ENCODE data around the gene HM13. TPM values are rescaled to one million over a fixed set of nuclear protein-coding genes. Genes with fewer than 3 reads are reported as not detected.
"Not testable (repeated sequence)": the region's sequence is repeated elsewhere in the genome, so short reads cannot be mapped to it uniquely, and the experiment has no call there.

HM13 gene
- polyA plus RNA-seq, 1 donor (not counting 4 experiments of a cell fraction or from before 2014, with no cell fraction given), result 127 TPM

DNA sequence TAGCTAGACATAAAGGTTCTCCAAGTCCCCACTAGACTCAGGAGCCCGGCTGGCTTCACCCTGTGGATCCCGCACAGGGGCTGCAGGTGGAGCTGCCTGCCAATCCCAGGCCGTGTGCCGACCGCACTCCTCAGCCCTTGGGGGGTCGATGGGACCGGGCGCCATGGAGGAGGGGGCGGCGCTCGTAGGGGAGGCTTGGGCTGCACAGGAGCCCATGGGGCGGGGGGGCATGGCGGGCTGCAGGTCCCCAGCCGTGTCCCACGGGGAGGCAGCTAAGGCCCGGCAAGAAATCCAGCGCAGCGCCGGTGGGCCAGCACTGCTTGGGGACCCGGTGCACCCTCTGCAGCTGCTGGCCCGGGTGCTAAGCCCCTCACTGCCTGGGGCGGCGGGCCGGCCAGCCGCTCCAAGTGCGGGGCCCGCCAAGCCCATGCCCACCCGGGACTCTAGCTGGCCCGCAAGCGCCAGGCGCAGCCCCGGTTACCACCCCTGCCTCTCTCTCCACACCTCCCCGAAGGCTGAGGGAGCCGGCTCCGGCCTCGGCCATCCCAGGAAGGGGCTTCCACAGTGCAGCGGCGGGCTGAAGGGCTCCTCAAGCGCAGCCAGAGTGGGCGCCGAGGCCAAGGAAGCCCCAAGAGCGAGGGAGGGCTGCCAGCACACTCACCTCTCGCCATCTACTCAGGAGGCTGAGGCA is 64.4 kb downstream of the HM13 start:
- Histone ChIP-seq H3K79me2 (ENCODE audit: control insufficient read depth, insufficient read depth, low read length) (no peaks in the 10 kb centered on the region), H3K27ac (ENCODE audit: control insufficient read depth, insufficient read depth, low read length) (no peak overlapping the region), H3K4me3 (ENCODE audit: control insufficient read depth in 2 of 3, extremely low read depth in 1 of 3, insufficient read depth in 2 of 3, low read depth in 1 of 3, low read length in 3 of 3) (no peak overlapping the region), H3K9me1 (ENCODE audit: control insufficient read depth, extremely low read depth, insufficient read depth, low read length) (no peaks in the 10 kb centered on the region), H3K9me3 (ENCODE audit: control insufficient read depth, low read depth, low read length) (no peaks in the 10 kb centered on the region), H2AFZ (ENCODE audit: control insufficient read depth, low read length) (no peak overlapping the region), H3K36me3 (ENCODE audit: control insufficient read depth in 2 of 2, extremely low read depth in 1 of 2, insufficient read depth in 2 of 2, low read length in 2 of 2) (no peaks in the 10 kb centered on the region), H3K4me2 (ENCODE audit: control insufficient read depth, extremely low read depth, insufficient read depth, low read depth, low read length) (no peak overlapping the region), H3K4me1 (ENCODE audit: control insufficient read depth, extremely low read depth, insufficient read depth, low read length) (peaks cover 3% of the 10 kb centered on the region), H3K27me3 (ENCODE audit: control insufficient read depth, extremely low read depth, insufficient read depth, low read length) (no peaks in the 10 kb centered on the region), H4K20me1 (ENCODE audit: control insufficient read depth, extremely low read depth, insufficient read depth, low read length) (no peaks in the 10 kb centered on the region), H3K9ac (ENCODE audit: control insufficient read depth, extremely low read depth, insufficient read depth, low read length) (no peak overlapping the region)
- dilution Hi-C loops (cut with MboI; ENCODE audit: extremely low pct_ligation_motif_present, low sequenced_read_pairs), result no loop called here
- no peak for FAIRE-seq
- no peak for DNase-seq (ENCODE audit: low read depth, low spot score)
- TF ChIP-seq, protein P1, sequence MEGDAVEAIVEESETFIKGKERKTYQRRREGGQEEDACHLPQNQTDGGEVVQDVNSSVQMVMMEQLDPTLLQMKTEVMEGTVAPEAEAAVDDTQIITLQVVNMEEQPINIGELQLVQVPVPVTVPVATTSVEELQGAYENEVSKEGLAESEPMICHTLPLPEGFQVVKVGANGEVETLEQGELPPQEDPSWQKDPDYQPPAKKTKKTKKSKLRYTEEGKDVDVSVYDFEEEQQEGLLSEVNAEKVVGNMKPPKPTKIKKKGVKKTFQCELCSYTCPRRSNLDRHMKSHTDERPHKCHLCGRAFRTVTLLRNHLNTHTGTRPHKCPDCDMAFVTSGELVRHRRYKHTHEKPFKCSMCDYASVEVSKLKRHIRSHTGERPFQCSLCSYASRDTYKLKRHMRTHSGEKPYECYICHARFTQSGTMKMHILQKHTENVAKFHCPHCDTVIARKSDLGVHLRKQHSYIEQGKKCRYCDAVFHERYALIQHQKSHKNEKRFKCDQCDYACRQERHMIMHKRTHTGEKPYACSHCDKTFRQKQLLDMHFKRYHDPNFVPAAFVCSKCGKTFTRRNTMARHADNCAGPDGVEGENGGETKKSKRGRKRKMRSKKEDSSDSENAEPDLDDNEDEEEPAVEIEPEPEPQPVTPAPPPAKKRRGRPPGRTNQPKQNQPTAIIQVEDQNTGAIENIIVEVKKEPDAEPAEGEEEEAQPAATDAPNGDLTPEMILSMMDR (optimal IDR thresholded peaks at IDR 0.05 in 1 of 3, IDR thresholded peaks at IDR 0.05 in 1 of 3, conservative IDR thresholded peaks at IDR 0.05 in 1 of 3; ENCODE audit: extremely low read depth in 1 of 3, insufficient read depth in 2 of 3, low read length in 3 of 3), result no peak
- no peak for TF ChIP-seq EZH2 (IDR thresholded peaks at IDR 0.05; ENCODE audit: low read length)

DNA sequence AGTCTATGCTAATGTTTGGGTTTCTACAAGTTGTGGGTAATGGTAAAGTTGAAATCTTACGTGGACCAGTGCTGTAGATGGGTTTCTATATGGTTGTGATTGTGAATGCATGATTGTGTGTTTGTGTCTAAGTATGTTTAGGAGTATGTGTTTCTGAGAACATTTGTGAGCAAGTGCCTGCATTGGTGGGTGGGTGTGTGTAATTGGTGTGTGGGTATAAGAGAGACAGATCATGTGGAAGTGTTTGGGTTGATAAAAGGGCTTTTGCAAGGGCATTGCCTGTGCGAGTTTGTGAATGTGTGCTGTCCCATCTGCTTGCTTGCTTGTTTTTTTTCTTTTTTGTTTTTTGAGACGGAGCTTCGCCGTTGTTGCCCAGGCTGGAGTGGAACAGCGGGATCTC is 65.0 kb downstream of the HM13 start:
- no peak overlapping the region for H3K4me3 ChIP-seq (ENCODE audit: control insufficient read depth in 2 of 3, extremely low read depth in 1 of 3, insufficient read depth in 2 of 3, low read depth in 1 of 3, low read length in 3 of 3)
- no peak overlapping the region for H3K4me2 ChIP-seq (ENCODE audit: control insufficient read depth, extremely low read depth, insufficient read depth, low read depth, low read length)
- dilution Hi-C loops (cut with MboI; ENCODE audit: extremely low pct_ligation_motif_present, low sequenced_read_pairs), result no loop called here
- H3K9me1 ChIP-seq (ENCODE audit: control insufficient read depth, extremely low read depth, insufficient read depth, low read length), result no peaks in the 10 kb centered on the region
- no peaks in the 10 kb centered on the region for H3K27me3 ChIP-seq (ENCODE audit: control insufficient read depth, extremely low read depth, insufficient read depth, low read length)
- no peaks in the 10 kb centered on the region for H3K4me1 ChIP-seq (ENCODE audit: control insufficient read depth, extremely low read depth, insufficient read depth, low read length)
- TF ChIP-seq, protein P1 (optimal IDR thresholded peaks at IDR 0.05 in 1 of 3, IDR thresholded peaks at IDR 0.05 in 1 of 3, conservative IDR thresholded peaks at IDR 0.05 in 1 of 3; ENCODE audit: extremely low read depth in 1 of 3, insufficient read depth in 2 of 3, low read length in 3 of 3), result no peak
- TF ChIP-seq EZH2 (IDR thresholded peaks at IDR 0.05; ENCODE audit: low read length), result no peak
- H3K36me3 ChIP-seq (ENCODE audit: control insufficient read depth in 2 of 2, extremely low read depth in 1 of 2, insufficient read depth in 2 of 2, low read length in 2 of 2), result no peaks in the 10 kb centered on the region
- H3K27ac ChIP-seq (ENCODE audit: control insufficient read depth, insufficient read depth, low read length), result no peak overlapping the region
- H3K9me3 ChIP-seq (ENCODE audit: control insufficient read depth, low read depth, low read length), result no peaks in the 10 kb centered on the region
- H3K9ac ChIP-seq (ENCODE audit: control insufficient read depth, extremely low read depth, insufficient read depth, low read length), result no peak overlapping the region
- DNase-seq (ENCODE audit: low read depth, low spot score) (no peak), FAIRE-seq (no peak)
- H2AFZ ChIP-seq (ENCODE audit: control insufficient read depth, low read length), result no peak overlapping the region
- no peaks in the 10 kb centered on the region for H4K20me1 ChIP-seq (ENCODE audit: control insufficient read depth, extremely low read depth, insufficient read depth, low read length)
- no peaks in the 10 kb centered on the region for H3K79me2 ChIP-seq (ENCODE audit: control insufficient read depth, insufficient read depth, low read length)

DNA sequence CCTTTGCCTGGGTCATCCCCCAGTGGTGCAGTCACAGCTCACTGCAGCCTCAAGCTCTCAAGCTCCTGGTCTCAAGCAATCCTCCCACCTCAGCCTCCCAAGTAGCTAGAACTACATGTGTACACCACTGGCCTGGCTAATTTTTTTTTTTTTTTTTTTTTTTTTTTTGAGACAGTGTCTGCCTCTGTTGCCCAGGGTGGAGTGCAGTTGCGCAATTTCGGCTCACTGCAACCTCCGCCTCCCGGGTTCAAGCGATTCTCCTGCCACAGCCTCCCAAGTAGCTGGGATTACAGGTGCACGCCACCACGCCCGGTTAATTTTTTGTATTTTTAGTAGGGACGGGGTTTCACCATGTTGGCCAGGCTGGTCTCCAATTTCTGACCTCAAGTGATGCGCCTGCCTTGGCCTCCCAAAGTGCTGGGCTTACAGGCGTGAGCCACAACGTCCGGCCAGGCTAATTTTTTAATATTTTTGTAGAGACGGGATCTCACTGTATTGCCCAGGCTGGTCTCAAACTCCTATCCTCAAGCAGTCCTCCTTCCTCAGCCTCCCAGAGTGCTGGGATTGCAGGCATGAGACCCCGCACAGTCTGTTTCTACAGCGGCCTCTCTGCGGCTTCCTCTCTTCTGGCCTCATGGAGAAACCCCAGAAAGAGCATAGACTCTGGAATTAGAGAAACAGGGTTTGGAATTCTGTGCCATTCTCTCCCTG is 65.9 kb downstream of the HM13 start:
- H3K4me1 ChIP-seq (ENCODE audit: control insufficient read depth, extremely low read depth, insufficient read depth, low read length); H3K9me3 ChIP-seq (ENCODE audit: control insufficient read depth, low read depth, low read length); FAIRE-seq; H2AFZ ChIP-seq (ENCODE audit: control insufficient read depth, low read length); H3K36me3 ChIP-seq (ENCODE audit: control insufficient read depth in 2 of 2, extremely low read depth in 1 of 2, insufficient read depth in 2 of 2, low read length in 2 of 2); H3K4me3 ChIP-seq (ENCODE audit: control insufficient read depth in 2 of 3, extremely low read depth in 1 of 3, insufficient read depth in 2 of 3, low read depth in 1 of 3, low read length in 3 of 3); H3K9ac ChIP-seq (ENCODE audit: control insufficient read depth, extremely low read depth, insufficient read depth, low read length); H3K27me3 ChIP-seq (ENCODE audit: control insufficient read depth, extremely low read depth, insufficient read depth, low read length); H3K9me1 ChIP-seq (ENCODE audit: control insufficient read depth, extremely low read depth, insufficient read depth, low read length); H3K79me2 ChIP-seq (ENCODE audit: control insufficient read depth, insufficient read depth, low read length); dilution Hi-C loops (cut with MboI; ENCODE audit: extremely low pct_ligation_motif_present, low sequenced_read_pairs); H3K4me2 ChIP-seq (ENCODE audit: control insufficient read depth, extremely low read depth, insufficient read depth, low read depth, low read length); H4K20me1 ChIP-seq (ENCODE audit: control insufficient read depth, extremely low read depth, insufficient read depth, low read length); DNase-seq (ENCODE audit: low read depth, low spot score); H3K27ac ChIP-seq (ENCODE audit: control insufficient read depth, insufficient read depth, low read length): not testable (repeated sequence)
